Neuronal stem cell (in vitro differentiated cells): Measurements from ENCODE around the gene DTHD1.

Experiments used
- DNase-seq: peaks from one replicate; pipeline ENCODE4 v3.0.0-alpha.2; 2013; ENCODE audit warnings: low spot score
- H2AFZ ChIP-seq: one replicate; pipeline ENCODE4 v1.6.1; 2013; ENCODE audit warnings: mild to moderate bottlenecking, low read length, inconsistent platforms
- H2AK5ac ChIP-seq: 2 replicates; pipeline ENCODE4 v1.6.1; 2013; ENCODE audit warnings: low read depth, mild to moderate bottlenecking, inconsistent platforms, low read length, moderate library complexity, mixed read lengths
- H2BK120ac ChIP-seq: 2 replicates; pipeline ENCODE4 v1.6.1; 2013; ENCODE audit warnings: low read depth, mild to moderate bottlenecking, inconsistent platforms, low read length, moderate library complexity, mixed read lengths
- H2BK12ac ChIP-seq: one replicate; pipeline ENCODE4 v1.6.1; 2013; ENCODE audit warnings: low read length, inconsistent platforms
- H2BK15ac ChIP-seq: 2 replicates; pipeline ENCODE4 v1.6.1; 2013; ENCODE audit warnings: mild to moderate bottlenecking, low read length, inconsistent platforms, mixed read lengths
- H2BK5ac ChIP-seq: one replicate; pipeline ENCODE4 v1.6.1; 2013; ENCODE audit warnings: inconsistent platforms, mild to moderate bottlenecking, low read length, moderate library complexity
- H3K14ac ChIP-seq: one replicate; pipeline ENCODE4 v1.6.1; 2013; ENCODE audit warnings: low read length, inconsistent platforms
- H3K18ac ChIP-seq: 2 replicates; pipeline ENCODE4 v1.6.1; 2013; ENCODE audit warnings: low read length, inconsistent platforms
- H3K23ac ChIP-seq: 2 replicates; pipeline ENCODE4 v1.6.1; 2013; ENCODE audit warnings: low read depth, mild to moderate bottlenecking, mixed read lengths, low read length, inconsistent platforms; ENCODE audit not compliant: poor library complexity
- H3K27ac ChIP-seq: replicated peaks from 3 replicates; pipeline ENCODE4 v1.5.1; 2013; ENCODE audit warnings: low read length, inconsistent platforms
- H3K27me3 ChIP-seq, 3 experiments: 2 replicates each; pipeline ENCODE4 v1.6.1; 2013; ENCODE audit warnings: low read length in 3 of 3, mild to moderate bottlenecking in 2 of 3, inconsistent platforms in 1 of 3, low read depth in 1 of 3, mixed read lengths in 1 of 3, moderate library complexity in 1 of 3; ENCODE audit not compliant: control insufficient read depth in 3 of 3, insufficient read depth in 3 of 3
- H3K36me3 ChIP-seq, 2 donors: replicated peaks in 1 of 2; 2 replicates each; pipeline ENCODE4 v1.6.1; 2013; ENCODE audit warnings: low read length in 2 of 2; ENCODE audit not compliant: control insufficient read depth in 2 of 2, insufficient read depth in 2 of 2
- H3K4ac ChIP-seq: 2 replicates; pipeline ENCODE4 v1.6.1; 2013; ENCODE audit warnings: inconsistent platforms, mild to moderate bottlenecking, low read length, moderate library complexity
- H3K4me1 ChIP-seq, 2 donors: 1 replicate in 1 of 2; 2 replicates in 1 of 2; pipeline ENCODE4 v1.6.1; 2013; ENCODE audit warnings: low read length in 2 of 2, low read depth in 1 of 2; ENCODE audit not compliant: control insufficient read depth in 2 of 2, insufficient read depth in 1 of 2
- H3K4me2 ChIP-seq: one replicate; pipeline ENCODE4 v1.6.1; 2013; ENCODE audit warnings: mild to moderate bottlenecking, low read length, inconsistent platforms; ENCODE audit not compliant: insufficient read depth, poor library complexity, severe bottlenecking
- H3K4me3 ChIP-seq, 2 donors: 2 replicates each; pipeline ENCODE4 v1.5.1; 2013; ENCODE audit warnings: low read length in 2 of 2, mild to moderate bottlenecking in 2 of 2, inconsistent platforms in 1 of 2, moderate library complexity in 1 of 2
- H3K79me1 ChIP-seq: one replicate; pipeline ENCODE4 v1.6.1; 2013; ENCODE audit warnings: low read depth, mild to moderate bottlenecking, inconsistent platforms, low read length, moderate library complexity
- H3K9ac ChIP-seq: one replicate; pipeline ENCODE4 v1.6.1; 2013; ENCODE audit warnings: mild to moderate bottlenecking, low read depth, low read length, inconsistent platforms; ENCODE audit not compliant: poor library complexity
- H3K9me3 ChIP-seq, 2 donors: replicated peaks in 1 of 2; 2 replicates each; pipeline versions ENCODE3 to v1.6.1; 2013; ENCODE audit warnings: low read length in 2 of 2, mild to moderate bottlenecking in 2 of 2, inconsistent platforms in 1 of 2, low read depth in 1 of 2, mixed read lengths in 1 of 2, moderate library complexity in 1 of 2; ENCODE audit not compliant: control insufficient read depth in 2 of 2, insufficient read depth in 1 of 2
- H4K8ac ChIP-seq: one replicate; pipeline ENCODE4 v1.6.1; 2013; ENCODE audit warnings: low read depth, mild to moderate bottlenecking, inconsistent platforms, low read length, moderate library complexity
- H4K91ac ChIP-seq: one replicate; pipeline ENCODE4 v1.6.1; 2013; ENCODE audit warnings: low read length, low read depth, mild to moderate bottlenecking, inconsistent platforms; ENCODE audit not compliant: poor library complexity
- WGBS, 2 donors: extraction: QIAGEN DNeasy Blood & Tissue Kit; methylation state at CpG; one replicate each; pipeline ENCODE4 v1.1.7; 2013; ENCODE audit warnings: missing lambda C conversion rate in 2 of 2, mixed read lengths in 1 of 2; ENCODE audit not compliant: insufficient read length in 2 of 2, insufficient replicate concordance in 1 of 2; ENCODE audit errors: extremely low coverage in 2 of 2; 5-methylcytosine and 5-hydroxymethylcytosine counted together

DTHD1 gene

DNA sequence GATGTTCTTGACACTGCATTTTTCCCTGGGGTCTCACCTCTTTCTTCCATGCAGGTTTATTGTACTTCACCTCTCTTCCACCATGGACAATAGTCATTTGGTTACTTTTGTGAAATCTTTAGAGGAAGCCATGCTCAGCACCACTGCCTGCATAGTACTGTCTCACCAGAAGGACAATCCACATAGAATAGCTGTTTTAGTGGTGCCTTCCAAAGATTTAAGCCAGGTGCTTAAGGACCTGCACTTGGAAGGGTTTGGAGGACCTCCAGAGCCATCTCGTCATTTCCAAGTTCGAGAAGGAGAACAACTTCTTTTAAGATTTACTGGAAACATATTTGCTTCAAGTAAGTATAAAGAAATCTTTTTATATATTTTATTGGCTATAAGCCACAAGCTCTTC is 26.7 kb downstream of the DTHD1 start:
- Histone ChIP-seq H3K23ac (no peak overlapping the region), H3K27me3 (no peaks in the 10 kb centered on the region), H2AK5ac (no peak overlapping the region), H4K8ac (no peak overlapping the region), H3K9ac (no peak overlapping the region), H2AFZ (no peak overlapping the region), H3K14ac (no peak overlapping the region), H4K91ac (no peak overlapping the region), H2BK120ac (no peak overlapping the region), H3K9me3 (no peaks in the 10 kb centered on the region), H3K4me1 (no peaks in the 10 kb centered on the region), H3K4ac (no peak overlapping the region), H3K18ac (no peak overlapping the region), H3K36me3 (no peaks in the 10 kb centered on the region), H3K4me3 (no peak overlapping the region), H3K79me1 (no peaks in the 10 kb centered on the region), H3K27ac (no peak overlapping the region), H3K4me2 (no peak overlapping the region), H2BK15ac (no peak overlapping the region), H2BK12ac (no peak overlapping the region), H2BK5ac (no peak overlapping the region)
- no CpG with 5 or more reads among the region's 2 CpGs for WGBS, 2 donors
- DNase-seq: no peak

DNA sequence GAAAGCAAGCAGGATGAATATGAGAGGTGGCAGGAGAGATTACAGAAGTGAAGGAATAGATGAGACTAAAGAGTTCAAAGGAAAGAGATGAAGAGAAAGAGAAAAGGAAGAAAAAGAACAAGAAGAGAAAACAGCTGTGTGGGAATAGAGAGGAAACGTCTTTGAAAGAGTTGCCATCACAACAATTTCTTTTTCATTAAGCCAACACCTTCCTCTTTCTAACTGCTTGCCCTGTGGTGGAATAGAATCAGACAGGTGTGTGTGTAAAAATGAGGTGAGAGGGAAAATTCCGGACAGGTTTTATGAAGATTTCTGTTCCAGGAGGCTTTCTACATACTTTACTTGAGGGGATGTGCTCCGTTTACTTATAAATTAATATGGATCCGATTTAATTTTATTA is 28.8 kb downstream of the DTHD1 start:
- Histone ChIP-seq H3K9me3 (no peaks in the 10 kb centered on the region), H3K23ac (no peak overlapping the region), H2AK5ac (no peak overlapping the region), H4K91ac (no peak overlapping the region), H2BK15ac (no peak overlapping the region), H3K14ac (no peak overlapping the region), H2BK120ac (no peak overlapping the region), H2BK5ac (no peak overlapping the region), H3K27me3 (no peaks in the 10 kb centered on the region), H3K36me3 (no peaks in the 10 kb centered on the region), H3K9ac (no peak overlapping the region), H3K4me3 (no peak overlapping the region), H3K18ac (no peak overlapping the region), H3K4ac (no peak overlapping the region), H3K4me1 (no peaks in the 10 kb centered on the region), H2BK12ac (no peak overlapping the region), H3K27ac (no peak overlapping the region), H3K4me2 (no peak overlapping the region), H4K8ac (no peak overlapping the region), H3K79me1 (no peaks in the 10 kb centered on the region), H2AFZ (no peak overlapping the region)
- WGBS, 2 donors: no CpG with 5 or more reads among the region's 4 CpGs
- DNase-seq: no peak

DNA sequence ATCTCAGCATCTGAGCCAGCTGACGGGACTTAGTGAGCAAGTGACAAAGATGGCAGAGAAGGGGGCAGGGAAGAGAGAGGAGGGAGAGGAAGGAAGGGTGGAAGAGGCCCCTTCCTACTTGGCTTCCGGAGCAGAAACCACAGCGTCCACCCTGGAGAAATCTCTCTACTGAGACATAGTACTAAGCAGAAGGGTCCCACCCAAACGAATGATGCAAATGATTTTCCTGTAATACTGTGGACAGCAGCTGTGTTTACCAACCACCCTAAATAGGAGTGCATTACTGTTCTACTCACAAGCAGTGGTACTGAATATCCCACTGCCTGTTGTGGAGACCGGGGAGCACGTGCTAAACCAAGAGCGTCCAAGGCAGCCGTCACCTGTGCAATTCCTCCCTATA is 29.4 kb downstream of the DTHD1 start:
- Histone ChIP-seq H4K91ac (no peak overlapping the region), H3K36me3 (no peaks in the 10 kb centered on the region), H3K4ac (no peak overlapping the region), H2BK15ac (no peak overlapping the region), H2BK5ac (no peak overlapping the region), H3K9me3 (no peaks in the 10 kb centered on the region), H3K9ac (no peak overlapping the region), H2BK12ac (no peak overlapping the region), H3K23ac (no peak overlapping the region), H3K79me1 (no peaks in the 10 kb centered on the region), H2BK120ac (no peak overlapping the region), H3K4me1 (no peaks in the 10 kb centered on the region), H2AFZ (peak overlapping the region; percentile 13), H3K14ac (no peak overlapping the region), H3K4me3 (no peak overlapping the region), H4K8ac (no peak overlapping the region), H3K27me3 (no peaks in the 10 kb centered on the region), H3K4me2 (no peak overlapping the region), H2AK5ac (no peak overlapping the region), H3K27ac (no peak overlapping the region), H3K18ac (no peak overlapping the region)
- no peak for DNase-seq
- WGBS, 2 donors: no CpG with 5 or more reads among the region's 8 CpGs

DNA sequence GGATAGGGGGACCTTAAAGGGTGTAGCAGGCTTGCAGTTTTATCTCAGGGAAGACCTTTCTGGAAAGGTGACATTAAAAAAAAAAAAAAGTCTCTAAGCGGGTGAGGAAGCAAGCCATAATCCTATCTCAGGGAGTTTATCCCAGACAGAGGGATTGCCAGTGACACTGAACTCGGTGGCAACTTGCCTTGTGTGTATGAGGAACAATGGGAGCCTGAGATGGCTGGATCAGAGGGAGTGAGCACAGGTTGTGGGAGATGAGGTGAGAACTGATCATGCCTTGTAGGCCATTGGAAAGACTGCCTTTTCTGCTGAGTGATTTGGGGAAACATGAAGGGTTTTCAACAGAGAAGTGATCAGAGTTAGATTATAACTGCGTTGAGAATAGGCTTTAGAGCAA is 31.1 kb downstream of the DTHD1 start:
- Histone ChIP-seq H2AK5ac (no peak overlapping the region), H3K4me1 (no peaks in the 10 kb centered on the region), H3K23ac (no peak overlapping the region), H3K36me3 (no peaks in the 10 kb centered on the region), H3K4ac (no peak overlapping the region), H3K9me3 (no peaks in the 10 kb centered on the region), H4K8ac (no peak overlapping the region), H3K4me3 (no peak overlapping the region), H2BK120ac (no peak overlapping the region), H4K91ac (no peak overlapping the region), H3K18ac (no peak overlapping the region), H2AFZ (peak overlapping the region; percentile 1), H2BK5ac (no peak overlapping the region), H3K27me3 (no peaks in the 10 kb centered on the region), H3K4me2 (no peak overlapping the region), H2BK12ac (no peak overlapping the region), H3K9ac (no peak overlapping the region), H2BK15ac (no peak overlapping the region), H3K27ac (no peak overlapping the region), H3K79me1 (no peaks in the 10 kb centered on the region), H3K14ac (no peak overlapping the region)
- WGBS, 2 donors: no CpG with 5 or more reads among the region's 3 CpGs
- no peak for DNase-seq
